MM.1S (cell line): ENCODE results near the gene NTM.

Experiments used
- EZH2 ChIP-seq: fragments of 300-600 bp; sonication (generic); optimal IDR thresholded peaks from 2 replicates; pipeline ENCODE3; 2017; ENCODE audit warnings: low read depth, mild to moderate bottlenecking, antibody characterized with exemption, low read length, mixed read lengths
- EZH2phosphoT487 ChIP-seq: fragments of 300-600 bp; sonication (generic); IDR thresholded peaks from 2 replicates; pipeline ENCODE4 v1.6.1; 2018; ENCODE audit warnings: antibody characterized with exemption, low read length
- TF ChIP-seq, protein P1 (sequence below): fragments of 300-600 bp; sonication (generic); IDR thresholded peaks from 2 replicates; pipeline ENCODE4 v1.5.1; 2016; ENCODE audit warnings: antibody characterized with exemption, low read length, mixed read lengths

GRCh38 chr11:132088551-132088950 is 718.1 kb downstream of the NTM start:
- TF ChIP-seq, protein P1, sequence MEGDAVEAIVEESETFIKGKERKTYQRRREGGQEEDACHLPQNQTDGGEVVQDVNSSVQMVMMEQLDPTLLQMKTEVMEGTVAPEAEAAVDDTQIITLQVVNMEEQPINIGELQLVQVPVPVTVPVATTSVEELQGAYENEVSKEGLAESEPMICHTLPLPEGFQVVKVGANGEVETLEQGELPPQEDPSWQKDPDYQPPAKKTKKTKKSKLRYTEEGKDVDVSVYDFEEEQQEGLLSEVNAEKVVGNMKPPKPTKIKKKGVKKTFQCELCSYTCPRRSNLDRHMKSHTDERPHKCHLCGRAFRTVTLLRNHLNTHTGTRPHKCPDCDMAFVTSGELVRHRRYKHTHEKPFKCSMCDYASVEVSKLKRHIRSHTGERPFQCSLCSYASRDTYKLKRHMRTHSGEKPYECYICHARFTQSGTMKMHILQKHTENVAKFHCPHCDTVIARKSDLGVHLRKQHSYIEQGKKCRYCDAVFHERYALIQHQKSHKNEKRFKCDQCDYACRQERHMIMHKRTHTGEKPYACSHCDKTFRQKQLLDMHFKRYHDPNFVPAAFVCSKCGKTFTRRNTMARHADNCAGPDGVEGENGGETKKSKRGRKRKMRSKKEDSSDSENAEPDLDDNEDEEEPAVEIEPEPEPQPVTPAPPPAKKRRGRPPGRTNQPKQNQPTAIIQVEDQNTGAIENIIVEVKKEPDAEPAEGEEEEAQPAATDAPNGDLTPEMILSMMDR: no peak
- TF ChIP-seq EZH2phosphoT487 (no peak), EZH2 (no peak)
